K562 (cell line): ENCODE data around the gene LOXL3.

ENCODE experiments used
- GATAD2A ChIP-seq: fragments of 450-650 bp; IDR thresholded peaks from 2 replicates; pipeline ENCODE4 v1.6.1; 2017
- MEF2A ChIP-seq: IDR thresholded peaks from 2 replicates; pipeline ENCODE4 v1.6.1; 2011; ENCODE audit warnings: low read depth, mild to moderate bottlenecking, low read length, moderate library complexity; ENCODE audit not compliant: control insufficient read depth
- NCOA1 ChIP-seq: fragments of 450-650 bp; IDR thresholded peaks from 2 replicates; pipeline ENCODE4 v1.6.1; 2016; ENCODE audit warnings: low read depth
- NELFE ChIP-seq: IDR thresholded peaks from 2 replicates; pipeline ENCODE4 v1.6.1; 2011; ENCODE audit warnings: mild to moderate bottlenecking; ENCODE audit not compliant: insufficient read depth, insufficient read length
- NR2C2 ChIP-seq, 2 experiments: fragments of 200-800 bp in 1 of 2; sonication (Bioruptor generic) in 1 of 2; sonication (generic) in 1 of 2; formaldehyde crosslinking in 1 of 2; IDR thresholded peaks; 2 replicates each; pipeline versions ENCODE4 v1.6.1 to v1.8.0; 2016 to 2022; ENCODE audit warnings: mild to moderate bottlenecking in 1 of 2, missing compliant biosample characterization in 1 of 2, missing genetic modification characterization in 1 of 2, missing genetic modification reagents in 1 of 2
- POLR2A ChIP-seq: fragments of 450-650 bp; conservative IDR thresholded peaks from 2 replicates; pipeline ENCODE4 v1.6.1; 2016
- RAD21 ChIP-seq, 2 experiments: fragments of 250-450 bp in 1 of 2; fragments of 450-650 bp in 1 of 2; sonication (Bioruptor Pico) in 1 of 2; formaldehyde crosslinking in 1 of 2; IDR thresholded peaks in 1 of 2; conservative IDR thresholded peaks in 1 of 2; 2 replicates each; pipeline versions ENCODE4 v1.4.0 to v1.8.0; 2020 to 2022; ENCODE audit warnings: mild to moderate bottlenecking in 2 of 2, moderate library complexity in 1 of 2
- RBM39 ChIP-seq: fragments of 200-400 bp; formaldehyde crosslinking; optimal IDR thresholded peaks from 2 replicates; pipeline ENCODE3; 2018; ENCODE audit warnings: low read depth, low read length
- SRSF1 ChIP-seq: fragments of 200-400 bp; formaldehyde crosslinking; IDR thresholded peaks from 2 replicates; pipeline ENCODE4 v1.6.1; 2017; ENCODE audit warnings: mild to moderate bottlenecking, low read depth, low read length, moderate library complexity
- UBTF ChIP-seq, 2 experiments: IDR thresholded peaks; 2 replicates each; pipeline ENCODE4 v1.6.1; 2012; ENCODE audit warnings: improper control_type of control experiment in 2 of 2, low read depth in 2 of 2, low read length in 2 of 2, borderline replicate concordance in 1 of 2
- ZBTB43 ChIP-seq: sonication (generic); formaldehyde crosslinking; IDR thresholded peaks from 2 replicates; pipeline ENCODE4 v1.8.0; 2023; ENCODE audit warnings: mild to moderate bottlenecking, missing genetic modification reagents
- ZNF232 ChIP-seq: sonication (generic); formaldehyde crosslinking; IDR thresholded peaks from 2 replicates; pipeline ENCODE4 v1.8.0; 2022; ENCODE audit warnings: mild to moderate bottlenecking, missing genetic modification reagents
- TF ChIP-seq, protein P1 (sequence below): fragments of 250-450 bp; sonication (Bioruptor Pico); IDR thresholded peaks from 2 replicates; pipeline ENCODE4 v1.4.0; 2020
- TF ChIP-seq, protein P2 (sequence below), 3 experiments: IDR thresholded peaks in 2 of 3; conservative IDR thresholded peaks in 1 of 3; 2 replicates each; pipeline ENCODE4 v1.5.1; 2011 to 2012; ENCODE audit warnings: low read length in 3 of 3, mild to moderate bottlenecking in 3 of 3, control low read depth in 2 of 3, improper control_type of control experiment in 1 of 3, inconsistent platforms in 1 of 3, low read depth in 1 of 3, mixed read lengths in 1 of 3, moderate library complexity in 1 of 3; ENCODE audit not compliant: insufficient read depth in 2 of 3

GRCh38 chr2:74515271-74515980 lies 38.3 kb downstream of the LOXL3 start:
- TF ChIP-seq, protein P1, sequence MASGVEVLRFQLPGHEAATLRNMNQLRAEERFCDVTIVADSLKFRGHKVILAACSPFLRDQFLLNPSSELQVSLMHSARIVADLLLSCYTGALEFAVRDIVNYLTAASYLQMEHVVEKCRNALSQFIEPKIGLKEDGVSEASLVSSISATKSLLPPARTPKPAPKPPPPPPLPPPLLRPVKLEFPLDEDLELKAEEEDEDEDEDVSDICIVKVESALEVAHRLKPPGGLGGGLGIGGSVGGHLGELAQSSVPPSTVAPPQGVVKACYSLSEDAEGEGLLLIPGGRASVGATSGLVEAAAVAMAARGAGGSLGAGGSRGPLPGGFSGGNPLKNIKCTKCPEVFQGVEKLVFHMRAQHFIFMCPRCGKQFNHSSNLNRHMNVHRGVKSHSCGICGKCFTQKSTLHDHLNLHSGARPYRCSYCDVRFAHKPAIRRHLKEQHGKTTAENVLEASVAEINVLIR (CRISPR knock-in tag) = no peak
- TF ChIP-seq NELFE = no peak
- TF ChIP-seq ZNF232 (CRISPR knock-in tag) = no peak
- no peak for TF ChIP-seq RBM39
- no peak for TF ChIP-seq UBTF (IDR thresholded peaks at IDR 0.05; ENCODE audit: borderline replicate concordance in 1 of 2, low read depth in 2 of 2, low read length in 2 of 2)
- no peak for TF ChIP-seq NCOA1
- no peak for TF ChIP-seq ZBTB43 (CRISPR knock-in tag)
- no peak for TF ChIP-seq GATAD2A
- no peak for TF ChIP-seq POLR2A
- TF ChIP-seq RAD21 (CRISPR knock-in tag; conservative IDR thresholded peaks at IDR 0.05 in 1 of 2, IDR thresholded peaks at IDR 0.05 in 1 of 2) = no peak
- TF ChIP-seq, protein P2, sequence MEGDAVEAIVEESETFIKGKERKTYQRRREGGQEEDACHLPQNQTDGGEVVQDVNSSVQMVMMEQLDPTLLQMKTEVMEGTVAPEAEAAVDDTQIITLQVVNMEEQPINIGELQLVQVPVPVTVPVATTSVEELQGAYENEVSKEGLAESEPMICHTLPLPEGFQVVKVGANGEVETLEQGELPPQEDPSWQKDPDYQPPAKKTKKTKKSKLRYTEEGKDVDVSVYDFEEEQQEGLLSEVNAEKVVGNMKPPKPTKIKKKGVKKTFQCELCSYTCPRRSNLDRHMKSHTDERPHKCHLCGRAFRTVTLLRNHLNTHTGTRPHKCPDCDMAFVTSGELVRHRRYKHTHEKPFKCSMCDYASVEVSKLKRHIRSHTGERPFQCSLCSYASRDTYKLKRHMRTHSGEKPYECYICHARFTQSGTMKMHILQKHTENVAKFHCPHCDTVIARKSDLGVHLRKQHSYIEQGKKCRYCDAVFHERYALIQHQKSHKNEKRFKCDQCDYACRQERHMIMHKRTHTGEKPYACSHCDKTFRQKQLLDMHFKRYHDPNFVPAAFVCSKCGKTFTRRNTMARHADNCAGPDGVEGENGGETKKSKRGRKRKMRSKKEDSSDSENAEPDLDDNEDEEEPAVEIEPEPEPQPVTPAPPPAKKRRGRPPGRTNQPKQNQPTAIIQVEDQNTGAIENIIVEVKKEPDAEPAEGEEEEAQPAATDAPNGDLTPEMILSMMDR (IDR thresholded peaks at IDR 0.05 in 2 of 3, conservative IDR thresholded peaks at IDR 0.05 in 1 of 3; ENCODE audit: insufficient read depth in 2 of 3, low read depth in 1 of 3, low read length in 3 of 3) = no peak
- TF ChIP-seq MEF2A = no peak
- TF ChIP-seq NR2C2 (CRISPR knock-in tag; IDR thresholded peaks at IDR 0.05) = no peak
- no peak for TF ChIP-seq NR2C2 (tag; IDR thresholded peaks at IDR 0.05)
- TF ChIP-seq SRSF1 = no peak
